Esophagus squamous epithelium (tissue), 4 donors: ENCODE measurements around the gene GLRX.
"Not testable (repeated sequence)": the region's sequence is repeated elsewhere in the genome, so short reads cannot be mapped to it uniquely, and the experiment has no call there.

Experiments
- CTCF ChIP-seq, 6 experiments: fragments of 450-650 bp in 4 of 6; fragments of 200-600 bp in 2 of 6; sonication (generic) in 2 of 6; IDR thresholded peaks; one replicate each; pipeline ENCODE4 v1.5.1; 2016 to 2019; ENCODE audit warnings: antibody characterized with exemption in 6 of 6, mild to moderate bottlenecking in 4 of 6, moderate library complexity in 4 of 6
- POLR2A ChIP-seq, 4 donors: fragments of 450-650 bp; IDR thresholded peaks; one replicate each; pipeline ENCODE4 v1.6.1; 2017; ENCODE audit warnings: antibody characterized with exemption in 4 of 4, mild to moderate bottlenecking in 4 of 4, moderate library complexity in 3 of 4

DNA sequence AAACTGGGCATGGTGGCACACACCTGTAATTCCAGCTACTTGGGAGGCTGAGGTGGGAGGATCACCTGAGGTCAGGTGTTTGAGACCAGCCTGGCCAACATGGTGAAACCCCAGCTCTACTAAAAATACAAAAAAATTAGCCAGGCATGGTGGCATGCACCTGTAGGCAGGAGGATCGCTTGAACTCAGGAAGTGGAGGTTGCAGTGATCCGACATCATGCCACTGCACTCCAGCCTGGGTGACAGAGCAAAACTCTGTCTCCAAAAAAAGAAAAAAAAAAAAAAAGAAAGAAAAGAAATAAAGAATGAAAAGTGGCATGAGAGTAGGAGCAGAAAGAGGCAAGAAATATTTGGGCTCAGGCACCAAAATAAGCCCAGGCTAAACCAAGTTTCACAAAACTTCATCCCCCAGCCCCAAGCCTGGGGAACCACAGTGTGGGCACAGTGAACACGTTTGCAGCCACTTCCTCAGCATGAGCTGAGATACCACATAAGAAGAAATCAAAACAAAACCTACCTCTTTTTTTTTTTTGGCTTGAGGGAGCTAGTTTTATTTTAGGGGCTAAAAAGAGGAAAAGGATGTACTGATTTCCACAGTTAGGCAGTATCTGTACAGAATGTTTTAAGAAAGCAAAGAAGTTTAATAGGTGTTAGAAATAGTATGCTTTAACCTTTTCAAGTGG lies 46.8 kb upstream of the GLRX start:
- not testable (repeated sequence) for TF ChIP-seq CTCF, POLR2A (IDR thresholded peaks at IDR 0.05)
